HG02973 (cell line): Measurements from ENCODE around the gene TMEM106B.
"Not testable (repeated sequence)": the region's sequence is repeated elsewhere in the genome, so short reads cannot be mapped to it uniquely, and the experiment has no call there.

Source experiments
- ATAC-seq: cut with Tn5 transposase; IDR thresholded peaks from one replicate; pipeline ENCODE4 v1.9.1; 2021; ENCODE audit warnings: moderate library complexity; ENCODE audit not compliant: unreplicated experiment

TMEM106B gene

GRCh38 chr7:12211054-12211710 lies at the start of gene TMEM106B:
TSS of gene TMEM106B (plus strand) at chr7:12211294. CDS start at chr7:12214811, 3,517 bp downstream.
- ATAC-seq: peak; percentile 95

- ATAC-seq: no peak
Measured at GRCh38 chr7:12162415-12163113, 48.5 kb upstream of the TMEM106B start.

- ATAC-seq: not testable (repeated sequence)
Measured at GRCh38 chr7:12168065-12168464, 43.0 kb upstream of the TMEM106B start.

GRCh38 chr7:12169981-12170820 lies 40.9 kb upstream of the TMEM106B start:
- ATAC-seq: not testable (repeated sequence)

GRCh38 chr7:12173671-12174070 lies 37.4 kb upstream of the TMEM106B start:
- no peak for ATAC-seq

GRCh38 chr7:12174931-12175330 lies 36.2 kb upstream of the TMEM106B start:
- ATAC-seq: no peak

GRCh38 chr7:12178317-12178716 lies 32.8 kb upstream of the TMEM106B start:
- no peak for ATAC-seq

- ATAC-seq: no peak
Measured at GRCh38 chr7:12194426-12194825, 16.7 kb upstream of the TMEM106B start.

GRCh38 chr7:12196386-12196785 lies 14.7 kb upstream of the TMEM106B start:
- no peak for ATAC-seq

GRCh38 chr7:12199363-12199762 lies 11.7 kb upstream of the TMEM106B start:
- no peak for ATAC-seq

- ATAC-seq: no peak
Measured at GRCh38 chr7:12207046-12207445, 4.0 kb upstream of the TMEM106B start.

- no peak for ATAC-seq
Measured at GRCh38 chr7:12209221-12209620, 1.9 kb upstream of the TMEM106B start.

- ATAC-seq: peak; percentile 38
Measured at GRCh38 chr7:12210179-12211053, 678 bp upstream of the TMEM106B start.

- no peak for ATAC-seq
Measured at GRCh38 chr7:12211711-12212485, 804 bp downstream of the TMEM106B start.

GRCh38 chr7:12217311-12217710 lies 6.2 kb downstream of the TMEM106B start:
- no peak for ATAC-seq

GRCh38 chr7:12220389-12221046 lies 9.4 kb downstream of the TMEM106B start:
- no peak for ATAC-seq

- no peak for ATAC-seq
Measured at GRCh38 chr7:12221414-12221813, 10.3 kb downstream of the TMEM106B start.

- peak; percentile 92 for ATAC-seq
Measured at GRCh38 chr7:12222889-12223579, 11.9 kb downstream of the TMEM106B start.

GRCh38 chr7:12225017-12225416 lies 13.9 kb downstream of the TMEM106B start:
- not testable (repeated sequence) for ATAC-seq
